Measurements from ENCODE around the gene FNDC3B. TPM values are rescaled to one million over a fixed set of nuclear protein-coding genes. Genes with fewer than 3 reads are reported as not detected.

FNDC3B gene
- total and polyA plus RNA-seq, 2 of the 8 experiments (the other 6 are each of a cell fraction or from before 2014, with no cell fraction given) = 14.1 to 44.4 TPM

DNA sequence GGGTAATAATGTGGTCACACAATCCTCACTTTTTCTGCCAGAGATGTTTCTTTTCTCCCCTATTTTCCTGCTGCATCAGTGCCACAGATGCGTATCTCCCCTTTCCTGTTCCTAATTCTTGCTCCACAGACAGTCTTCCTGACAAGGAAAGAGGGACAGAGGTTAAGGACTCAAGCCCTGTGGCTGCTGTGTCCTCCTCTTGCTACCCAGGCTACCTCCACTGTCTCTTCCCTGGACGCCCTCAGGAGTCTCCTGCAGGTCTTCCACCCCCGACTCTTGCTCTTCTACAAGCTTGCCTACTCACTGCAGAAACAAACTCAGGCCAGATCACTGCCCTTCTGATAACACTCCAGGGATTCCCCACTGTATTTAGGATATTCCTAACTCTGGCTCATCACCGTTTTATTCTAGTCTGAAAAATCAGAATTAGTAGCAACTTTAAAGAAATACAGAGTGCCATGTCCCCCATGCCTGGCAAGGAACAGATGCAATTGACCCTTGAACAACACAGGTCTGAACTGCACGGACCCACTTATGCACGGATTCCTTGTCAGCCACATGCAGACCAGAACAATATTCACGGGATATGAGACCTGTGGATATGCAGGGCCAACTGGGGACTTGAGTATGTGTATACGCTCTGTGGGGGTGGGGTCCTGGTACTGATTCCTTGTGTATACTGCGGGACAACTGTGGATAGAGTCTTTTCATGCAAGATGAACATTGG, 257.0 kb downstream of the FNDC3B start:
- Histone ChIP-seq H3K4me2 (ENCODE audit: insufficient read depth in 1 of 2, low read depth in 2 of 2, low read length in 2 of 2) (no peak overlapping the region), H3K9ac (replicated peaks in 1 of 4; ENCODE audit: extremely low read depth in 1 of 4, low read depth in 3 of 4, low read length in 3 of 4) (no peak overlapping the region), H3K36me3 (ENCODE audit: control insufficient read depth in 2 of 4, insufficient read depth in 4 of 4, low read length in 3 of 4) (peaks cover 0 to 9% (median 2%) of the 10 kb centered on the region in 4 experiments; a peak in 4 of 8 replicates), H2BK120ac (replicated peaks; ENCODE audit: low read depth, low read length) (no peak overlapping the region), H3K79me2 (ENCODE audit: control insufficient read depth in 1 of 2, insufficient read depth in 2 of 2, low read length in 2 of 2) (no peaks in the 10 kb centered on the region), H3K79me1 (ENCODE audit: low read depth, low read length) (no peaks in the 10 kb centered on the region), H2AFZ (ENCODE audit: low read length) (no peak overlapping the region), H2BK20ac (ENCODE audit: low read length) (no peak overlapping the region), H3K27me3 (replicated peaks in 1 of 4; ENCODE audit: control insufficient read depth in 3 of 4, extremely low read depth in 1 of 4, insufficient read depth in 3 of 4, low read length in 3 of 4) (no peaks in the 10 kb centered on the region), H3K9me3 (ENCODE audit: insufficient read depth in 2 of 2, low read depth in 1 of 2, low read length in 1 of 2) (no peaks in the 10 kb centered on the region), H2BK12ac (ENCODE audit: low read depth, low read length) (no peak overlapping the region), H4K91ac (replicated peaks; ENCODE audit: insufficient read length, low read length) (no peak overlapping the region), H3K4ac (replicated peaks; ENCODE audit: insufficient read length, low read depth, low read length) (no peak overlapping the region), H3K4me1 (replicated peaks in 1 of 4; ENCODE audit: control insufficient read depth in 3 of 4, insufficient read depth in 4 of 4, low read length in 3 of 4) (peaks cover 0 to 8% (median 0%) of the 10 kb centered on the region in 4 experiments; a peak in 1 of 7 replicates), H3K23me2 (ENCODE audit: low read depth, low read length) (no peaks in the 10 kb centered on the region), H2BK5ac (ENCODE audit: low read depth, low read length) (no peak overlapping the region), H3K56ac (replicated peaks; ENCODE audit: insufficient read length, low read depth, low read length) (no peak overlapping the region), H2AK5ac (ENCODE audit: low read depth, low read length) (no peak overlapping the region), H3K23ac (ENCODE audit: insufficient read length) (no peak overlapping the region), H3K18ac (ENCODE audit: extremely low read depth, low read length) (no peak overlapping the region), H4K20me1 (replicated peaks in 1 of 2; ENCODE audit: control insufficient read depth in 1 of 2, insufficient read depth in 2 of 2, low read length in 2 of 2) (no peaks in the 10 kb centered on the region), H3K14ac (ENCODE audit: insufficient read length) (no peak overlapping the region), H4K8ac (ENCODE audit: extremely low read depth, insufficient read depth, low read length) (no peak overlapping the region), H3K4me3 (ENCODE audit: extremely low read depth in 1 of 4, insufficient read depth in 2 of 4, low read depth in 3 of 4, low read length in 4 of 4) (no peak overlapping the region), H4K5ac (ENCODE audit: insufficient read length, low read depth, low read length) (no peak overlapping the region), H3K27ac (ENCODE audit: low read depth, low read length) (no peak overlapping the region), H2BK15ac (ENCODE audit: low read length) (no peak overlapping the region)
- ChIA-PET CTCF (ENCODE audit: partially characterized antibody) (interaction anchor here (0.8 to 1.1 kb wide), 2 partner anchors 46 to 490 kb away, joined by 3 read pairs; no protein-coding TSS in a partner anchor), POLR2A (ENCODE audit: partially characterized antibody) (no interaction called here)
- DNase-seq (ENCODE audit: low read depth in 1 of 2, low spot score in 2 of 2) (no peak), FAIRE-seq (no peak)
- WGBS, 2 experiments (ENCODE audit: extremely low coverage in 1 of 2, insufficient coverage in 1 of 2, insufficient read length in 1 of 2, insufficient replicate concordance in 2 of 2, low coverage in 1 of 2, low lambda C conversion rate in 2 of 2, missing lambda C conversion rate in 1 of 2) = 87% methylated on average over 9 of the region's 9 CpGs; no CpG with 5 or more reads in 1 of the 2 experiments
- TF ChIP-seq KDM4A (IDR thresholded peaks at IDR 0.05; ENCODE audit: low read depth, low read length, severe bottlenecking) = no peak
- TF ChIP-seq, protein P1, sequence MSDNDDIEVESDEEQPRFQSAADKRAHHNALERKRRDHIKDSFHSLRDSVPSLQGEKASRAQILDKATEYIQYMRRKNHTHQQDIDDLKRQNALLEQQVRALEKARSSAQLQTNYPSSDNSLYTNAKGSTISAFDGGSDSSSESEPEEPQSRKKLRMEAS (IDR thresholded peaks at IDR 0.05) = no peak
- no peak for TF ChIP-seq KDM1A (IDR thresholded peaks at IDR 0.05; ENCODE audit: borderline replicate concordance, low read length)
- no peak for TF ChIP-seq HDAC2 (IDR thresholded peaks at IDR 0.05; ENCODE audit: borderline replicate concordance in 1 of 2, low read depth in 2 of 2, low read length in 2 of 2)
- no peak for TF ChIP-seq EP300 (IDR thresholded peaks at IDR 0.05; ENCODE audit: borderline replicate concordance in 1 of 2, low read depth in 2 of 2, low read length in 2 of 2)
- no peak for TF ChIP-seq TBP (IDR thresholded peaks at IDR 0.05; ENCODE audit: low read depth, low read length)
- no peak for TF ChIP-seq TCF12 (IDR thresholded peaks at IDR 0.05; ENCODE audit: low read depth, low read length)
- TF ChIP-seq RXRA (IDR thresholded peaks at IDR 0.05; ENCODE audit: insufficient read depth, low read depth, low read length) = no peak
- TF ChIP-seq RNF2 (IDR thresholded peaks at IDR 0.05; ENCODE audit: borderline replicate concordance, low read depth, low read length, missing control alignments, poor library complexity, severe bottlenecking) = no peak
- no peak for TF ChIP-seq CTBP2 (IDR thresholded peaks at IDR 0.05; ENCODE audit: borderline replicate concordance, insufficient read depth, insufficient read length, low read length)
- no peak for TF ChIP-seq EZH2 (IDR thresholded peaks at IDR 0.05; ENCODE audit: low read depth, low read length, severe bottlenecking)
